H1 (cell line): ENCODE data around the gene MIB1. TPM values are rescaled to one million over a fixed set of nuclear protein-coding genes. Genes with fewer than 3 reads are reported as not detected.

Experiments
- CTCF ChIA-PET: fragments of 300-600 bp; sonication (Branson Sonifier 250); formaldehyde crosslinking; loops from one replicate; lab custom pipeline; 2021; ENCODE audit not compliant: partially characterized antibody; lab: Charles Lee
- POLR2A ChIA-PET: fragments of 300-600 bp; sonication (Branson Sonifier 250); formaldehyde crosslinking; loops from one replicate; lab custom pipeline; 2021; ENCODE audit warnings: inconsistent platforms; ENCODE audit not compliant: partially characterized antibody; lab: Charles Lee
- DNase-seq, 2 experiments: peaks; one replicate each; pipeline versions ENCODE4 v3.0.0 to v3.0.0-alpha.2; 2010 to 2022; ENCODE audit warnings: low spot score in 2 of 2, low read depth in 1 of 2, mixed read lengths in 1 of 2
- FAIRE-seq: peaks from 2 replicates; lab custom pipeline; 2011; peaks lifted over from hg19 to GRCh38; lab: Jason Lieb, UNC
- H2AFZ ChIP-seq: 2 replicates; pipeline ENCODE4 v1.8.1; 2012; ENCODE audit warnings: low read length, inconsistent platforms
- H2AK5ac ChIP-seq: 2 replicates; pipeline ENCODE4 v1.6.1; 2013; ENCODE audit warnings: low read depth, low read length
- H2BK120ac ChIP-seq: replicated peaks from 2 replicates; pipeline ENCODE3; 2013; ENCODE audit warnings: low read depth, low read length, inconsistent platforms
- H2BK12ac ChIP-seq: 2 replicates; pipeline ENCODE4 v1.6.1; 2013; ENCODE audit warnings: low read depth, low read length
- H2BK15ac ChIP-seq: 2 replicates; pipeline ENCODE4 v1.6.1; 2013; ENCODE audit warnings: low read length
- H2BK20ac ChIP-seq: 2 replicates; pipeline ENCODE4 v1.6.1; 2013; ENCODE audit warnings: low read length
- H2BK5ac ChIP-seq: 2 replicates; pipeline ENCODE4 v1.6.1; 2013; ENCODE audit warnings: low read depth, low read length
- H3K14ac ChIP-seq: 2 replicates; pipeline ENCODE4 v1.6.1; 2013; ENCODE audit warnings: inconsistent platforms; ENCODE audit not compliant: insufficient read length
- H3K18ac ChIP-seq: 2 replicates; pipeline ENCODE4 v1.6.1; 2013; ENCODE audit warnings: low read length; ENCODE audit errors: extremely low read depth
- H3K23ac ChIP-seq: 2 replicates; pipeline ENCODE4 v1.6.1; 2013; ENCODE audit warnings: inconsistent platforms; ENCODE audit not compliant: insufficient read length
- H3K23me2 ChIP-seq: 2 replicates; pipeline ENCODE4 v1.6.1; 2013; ENCODE audit warnings: low read depth, low read length
- H3K27ac ChIP-seq: 2 replicates; pipeline ENCODE4 v1.6.1; 2011; ENCODE audit warnings: low read depth, low read length, inconsistent platforms
- H3K27me3 ChIP-seq, 4 experiments: replicated peaks in 1 of 4; 1 replicate in 1 of 4; 2 replicates in 3 of 4; pipeline versions ENCODE4 v1.6.1 to v1.8.1; 2011 to 2013; ENCODE audit warnings: low read length in 3 of 4, mild to moderate bottlenecking in 3 of 4, inconsistent platforms in 2 of 4, mixed read lengths in 2 of 4, moderate library complexity in 1 of 4; ENCODE audit not compliant: control insufficient read depth in 3 of 4, insufficient read depth in 3 of 4; ENCODE audit errors: extremely low read depth in 1 of 4
- H3K36me3 ChIP-seq, 4 experiments: 2 replicates each; pipeline versions ENCODE4 v1.6.1 to v1.8.1; 2011 to 2013; ENCODE audit warnings: mild to moderate bottlenecking in 4 of 4, low read length in 3 of 4, moderate library complexity in 2 of 4, control low read depth in 1 of 4, inconsistent platforms in 1 of 4; ENCODE audit not compliant: insufficient read depth in 4 of 4, control insufficient read depth in 2 of 4
- H3K4ac ChIP-seq: replicated peaks from 2 replicates; pipeline ENCODE3; 2013; ENCODE audit warnings: low read length, low read depth, mixed read lengths, inconsistent platforms; ENCODE audit not compliant: insufficient read length
- H3K4me1 ChIP-seq, 4 experiments: replicated peaks in 1 of 4; 1 replicate in 1 of 4; 2 replicates in 3 of 4; pipeline versions ENCODE4 v1.6.1 to v1.8.1; 2011 to 2013; ENCODE audit warnings: low read length in 3 of 4, inconsistent platforms in 2 of 4, mixed read lengths in 1 of 4; ENCODE audit not compliant: insufficient read depth in 4 of 4, control insufficient read depth in 3 of 4
- H3K4me2 ChIP-seq, 2 experiments: 2 replicates each; pipeline versions ENCODE4 v1.6.1 to v1.8.1; 2011 to 2013; ENCODE audit warnings: low read depth in 2 of 2, low read length in 2 of 2, control low read depth in 1 of 2, inconsistent platforms in 1 of 2, mild to moderate bottlenecking in 1 of 2; ENCODE audit not compliant: insufficient read depth in 1 of 2
- H3K4me3 ChIP-seq, 4 experiments: fragments of 200-600, 300-600 bp in 1 of 4; sonication (generic), shearing (Covaris generic), sonication (Bioruptor Twin) in 1 of 4; 2 replicates each; pipeline versions ENCODE4 v1.5.1 to v1.8.1; 2011 to 2016; ENCODE audit warnings: low read length in 4 of 4, low read depth in 3 of 4, control low read depth in 2 of 4, inconsistent platforms in 2 of 4, mild to moderate bottlenecking in 2 of 4, mixed read lengths in 1 of 4, moderate library complexity in 1 of 4; ENCODE audit not compliant: insufficient read depth in 2 of 4; ENCODE audit errors: extremely low read depth in 1 of 4
- H3K56ac ChIP-seq: replicated peaks from 2 replicates; pipeline ENCODE3; 2013; ENCODE audit warnings: low read depth, mild to moderate bottlenecking, mixed read lengths, low read length, inconsistent platforms; ENCODE audit not compliant: insufficient read length
- H3K79me1 ChIP-seq: 2 replicates; pipeline ENCODE4 v1.6.1; 2013; ENCODE audit warnings: low read depth, low read length, control low read depth
- H3K79me2 ChIP-seq, 2 experiments: 2 replicates each; pipeline versions ENCODE4 v1.6.1 to v1.8.1; 2012 to 2013; ENCODE audit warnings: low read length in 2 of 2, mild to moderate bottlenecking in 2 of 2, inconsistent platforms in 1 of 2; ENCODE audit not compliant: insufficient read depth in 2 of 2, control insufficient read depth in 1 of 2
- H3K9ac ChIP-seq, 4 experiments: replicated peaks in 1 of 4; 1 replicate in 1 of 4; 2 replicates in 3 of 4; pipeline versions ENCODE4 v1.6.1 to v1.8.1; 2011 to 2013; ENCODE audit warnings: low read depth in 3 of 4, low read length in 3 of 4, control low read depth in 2 of 4, mild to moderate bottlenecking in 2 of 4, moderate library complexity in 2 of 4, inconsistent platforms in 1 of 4; ENCODE audit errors: extremely low read depth in 1 of 4
- H3K9me3 ChIP-seq, 2 experiments: 2 replicates each; pipeline versions ENCODE4 v1.6.1 to v1.8.1; 2012 to 2013; ENCODE audit warnings: mild to moderate bottlenecking in 2 of 2, moderate library complexity in 2 of 2, control low read depth in 1 of 2, inconsistent platforms in 1 of 2, low read depth in 1 of 2, low read length in 1 of 2, mixed read lengths in 1 of 2; ENCODE audit not compliant: insufficient read depth in 2 of 2
- H4K20me1 ChIP-seq, 2 experiments: replicated peaks in 1 of 2; 2 replicates each; pipeline versions ENCODE3 to v1.8.1; 2011 to 2013; ENCODE audit warnings: inconsistent platforms in 2 of 2, low read length in 2 of 2, mild to moderate bottlenecking in 1 of 2; ENCODE audit not compliant: insufficient read depth in 2 of 2, control insufficient read depth in 1 of 2
- H4K5ac ChIP-seq: 2 replicates; pipeline ENCODE4 v1.6.1; 2013; ENCODE audit warnings: low read length, low read depth, mixed read lengths, inconsistent platforms; ENCODE audit not compliant: insufficient read length
- H4K8ac ChIP-seq: 2 replicates; pipeline ENCODE4 v1.8.0; 2013; ENCODE audit warnings: mild to moderate bottlenecking, moderate library complexity, low read length, inconsistent platforms; ENCODE audit not compliant: insufficient read depth; ENCODE audit errors: extremely low read depth
- H4K91ac ChIP-seq: replicated peaks from 2 replicates; pipeline ENCODE3; 2013; ENCODE audit warnings: low read length, mixed read lengths, inconsistent platforms; ENCODE audit not compliant: insufficient read length
- WGBS, 2 experiments: shearing (Covaris generic) in 1 of 2; methylation state at CpG; one replicate each; pipeline versions ENCODE4 v1.1.6 to v1.1.7; 2013 to 2015; ENCODE audit warnings: low lambda C conversion rate in 2 of 2, mixed read lengths in 2 of 2, inconsistent platforms in 1 of 2, low coverage in 1 of 2, missing lambda C conversion rate in 1 of 2; ENCODE audit not compliant: insufficient replicate concordance in 2 of 2, insufficient coverage in 1 of 2, insufficient read length in 1 of 2; ENCODE audit errors: extremely low coverage in 1 of 2, missing lambda C conversion rate in 1 of 2; 5-methylcytosine and 5-hydroxymethylcytosine counted together
- polyA plus RNA-seq, 7 experiments: library from polyadenylated mRNA; depleted of rRNA in 3 of 7; stranded (reverse) in 5 of 7; unstranded in 2 of 7; fragments of >200 nt in 5 of 7; fragments of 200-250 nt in 2 of 7; gene quantifications; 1 replicate in 5 of 7; 2 replicates in 1 of 7; 4 replicates in 1 of 7; pipeline versions ENCODE4 v1.2.1 to v1.2.3, GENCODE V29; 2011 to 2013; ENCODE audit warnings: missing spikeins in 2 of 7, mixed read lengths in 2 of 7
- total RNA-seq: library from RNA; stranded (reverse); fragmentation: NEBNext Ultra II Directional; extraction: Animal tissue kit (Norgen Biotek cat#: 25700); gene quantifications from 2 replicates; pipeline ENCODE4 v1.2.1, GENCODE V29; 2021

The MIB1 gene
- total and polyA plus RNA-seq, 2 of the 8 experiments (the other 6 are each of a cell fraction or from before 2014, with no cell fraction given), result 8.2 to 60.3 TPM

- Histone ChIP-seq H3K27me3 (no peaks in the 10 kb centered on the region; a peak in 1 of 7 replicates), H4K91ac (no peak overlapping the region), H3K14ac (no peak overlapping the region), H3K9me3 (no peaks in the 10 kb centered on the region), H2AK5ac (no peak overlapping the region), H3K36me3 (no peaks in the 10 kb centered on the region), H3K23me2 (no peaks in the 10 kb centered on the region), H2AFZ (no peak overlapping the region), H2BK15ac (no peak overlapping the region), H4K20me1 (no peaks in the 10 kb centered on the region), H3K9ac (no peak overlapping the region), H3K4me2 (no peak overlapping the region), H3K4me3 (no peak overlapping the region), H4K8ac (no peak overlapping the region), H3K79me2 (no peaks in the 10 kb centered on the region), H3K23ac (no peak overlapping the region), H3K4ac (no peak overlapping the region), H2BK12ac (no peak overlapping the region), H2BK20ac (no peak overlapping the region), H3K4me1 (no peaks in the 10 kb centered on the region), H3K27ac (no peak overlapping the region), H3K56ac (no peak overlapping the region), H2BK120ac (no peak overlapping the region), H2BK5ac (no peak overlapping the region), H3K18ac (no peak overlapping the region), H3K79me1 (no peaks in the 10 kb centered on the region), H4K5ac (no peak overlapping the region)
- no peak for FAIRE-seq
- 88% methylated on average over 27 of the region's 27 CpGs; no CpG with 5 or more reads in 1 of the 2 experiments for WGBS, 2 experiments
- DNase-seq, result no peak
- POLR2A ChIA-PET, result no interaction called here
- CTCF ChIA-PET, result no interaction called here
These were observed 156.2 kb downstream of the MIB1 start for GRCh38 chr18:21896732-21897336.
